ENCODE data around the gene HYI.

- TF ChIP-seq, protein P1, sequence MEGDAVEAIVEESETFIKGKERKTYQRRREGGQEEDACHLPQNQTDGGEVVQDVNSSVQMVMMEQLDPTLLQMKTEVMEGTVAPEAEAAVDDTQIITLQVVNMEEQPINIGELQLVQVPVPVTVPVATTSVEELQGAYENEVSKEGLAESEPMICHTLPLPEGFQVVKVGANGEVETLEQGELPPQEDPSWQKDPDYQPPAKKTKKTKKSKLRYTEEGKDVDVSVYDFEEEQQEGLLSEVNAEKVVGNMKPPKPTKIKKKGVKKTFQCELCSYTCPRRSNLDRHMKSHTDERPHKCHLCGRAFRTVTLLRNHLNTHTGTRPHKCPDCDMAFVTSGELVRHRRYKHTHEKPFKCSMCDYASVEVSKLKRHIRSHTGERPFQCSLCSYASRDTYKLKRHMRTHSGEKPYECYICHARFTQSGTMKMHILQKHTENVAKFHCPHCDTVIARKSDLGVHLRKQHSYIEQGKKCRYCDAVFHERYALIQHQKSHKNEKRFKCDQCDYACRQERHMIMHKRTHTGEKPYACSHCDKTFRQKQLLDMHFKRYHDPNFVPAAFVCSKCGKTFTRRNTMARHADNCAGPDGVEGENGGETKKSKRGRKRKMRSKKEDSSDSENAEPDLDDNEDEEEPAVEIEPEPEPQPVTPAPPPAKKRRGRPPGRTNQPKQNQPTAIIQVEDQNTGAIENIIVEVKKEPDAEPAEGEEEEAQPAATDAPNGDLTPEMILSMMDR (IDR thresholded peaks at IDR 0.05) = no peak
- no peak for TF ChIP-seq POLR2A (IDR thresholded peaks at IDR 0.05)
- no peak for TF ChIP-seq EP300 (IDR thresholded peaks at IDR 0.05)
Measured at GRCh38 chr1:43438576-43438952, 15.2 kb downstream of the HYI start.
